Stimulated activated CD8-positive, alpha-beta memory T cell treated with anti-CD3 and anti-CD28 coated beads, Interleukin-4, amount 100 ng/mL, for 24 hours (primary cell): ENCODE data around the gene SPATA19.

Experiments
- DNase-seq: peaks from one replicate; pipeline ENCODE4 v3.0.0-alpha.2; 2020; ENCODE audit warnings: low read depth

Gene SPATA19

DNA sequence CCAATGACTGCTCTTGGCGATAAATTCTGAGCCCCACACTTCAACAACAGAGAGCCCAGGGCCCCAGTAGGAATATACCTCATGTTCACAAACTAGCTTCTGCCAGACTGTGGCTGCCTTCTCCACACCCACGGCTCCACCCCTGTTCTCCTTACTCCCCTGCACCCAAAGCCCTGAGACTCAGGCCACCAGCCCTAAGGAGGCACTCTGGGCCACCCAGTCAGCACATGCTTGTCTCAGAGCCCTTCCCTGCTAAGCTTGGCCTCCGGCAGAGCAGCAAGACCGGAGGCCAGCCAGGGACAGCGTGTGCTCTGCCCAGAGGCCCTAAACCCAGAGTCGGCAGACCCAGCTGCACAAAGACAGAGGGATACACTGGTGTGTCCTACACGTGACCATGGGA is 27.9 kb downstream of the SPATA19 start:
- DNase-seq = no peak

GRCh38 chr11:133816146-133816870 is 29.0 kb downstream of the SPATA19 start:
- DNase-seq = no peak

DNA sequence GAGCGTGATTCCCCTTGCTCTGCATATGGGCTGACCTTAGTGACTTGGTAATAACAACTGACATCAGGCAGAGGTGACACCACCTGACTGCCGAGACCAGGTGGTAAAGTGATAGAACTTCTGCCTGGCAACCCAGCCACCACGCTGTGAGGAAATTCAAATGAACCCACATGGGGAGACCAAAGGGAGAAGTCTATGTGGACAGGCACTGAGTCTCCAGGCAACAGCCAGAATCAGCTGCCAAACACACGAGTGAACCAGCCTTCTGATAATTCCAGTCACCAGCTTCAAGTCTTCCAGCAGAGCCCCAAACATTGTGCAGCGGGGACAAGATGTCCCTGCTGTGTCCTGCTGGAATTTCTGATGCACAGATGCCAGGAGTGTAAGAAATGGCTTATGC is 29.7 kb downstream of the SPATA19 start:
- no peak for DNase-seq

GRCh38 chr11:133814588-133815100 is 30.7 kb downstream of the SPATA19 start:
- no peak for DNase-seq

DNA sequence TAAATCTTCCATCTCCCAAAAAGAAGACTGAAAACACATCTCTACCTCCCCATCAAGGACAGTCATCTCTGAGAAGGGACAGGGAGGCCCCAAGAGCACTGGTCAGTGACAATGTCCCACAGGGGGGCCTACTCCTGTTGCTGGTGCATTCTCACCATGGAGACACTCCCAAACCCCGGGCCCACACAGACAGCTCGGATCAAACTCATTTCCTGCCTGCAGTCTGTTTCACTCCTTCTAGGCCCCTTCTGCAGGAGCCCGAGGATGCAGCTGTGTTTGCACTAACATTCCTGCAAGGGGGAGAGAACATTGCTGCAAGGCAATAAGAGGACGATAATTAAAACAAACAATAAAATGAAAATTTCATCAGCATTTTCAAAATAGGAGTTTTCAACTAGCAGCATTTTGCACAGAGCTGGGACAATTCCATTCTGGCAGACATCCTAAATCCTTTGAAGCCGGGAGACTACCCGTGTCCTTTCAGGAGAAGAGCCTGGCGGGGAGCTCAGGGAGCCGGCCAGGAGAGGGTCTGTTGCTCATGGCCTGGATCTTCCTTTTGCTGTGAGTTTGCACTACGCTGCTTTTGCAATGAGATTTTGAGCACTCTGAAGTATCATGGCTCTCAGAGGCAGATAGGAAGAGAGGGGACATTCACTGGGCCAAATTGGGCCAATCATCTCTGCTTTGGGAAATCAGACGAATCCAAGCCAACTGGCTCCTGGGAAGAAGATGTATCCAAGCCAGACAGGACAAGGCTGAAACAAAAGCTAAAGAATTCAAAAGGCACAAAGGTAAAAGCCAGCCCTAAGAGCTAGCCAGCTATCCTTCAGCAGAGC is 33.2 kb downstream of the SPATA19 start:
- no peak for DNase-seq

- DNase-seq = no peak
Measured at GRCh38 chr11:133810766-133811165, 34.5 kb downstream of the SPATA19 start.

- no peak for DNase-seq
Measured at GRCh38 chr11:133809569-133810491, 35.5 kb downstream of the SPATA19 start.

- no peak for DNase-seq
Measured at GRCh38 chr11:133808393-133809140, 36.7 kb downstream of the SPATA19 start.

DNA sequence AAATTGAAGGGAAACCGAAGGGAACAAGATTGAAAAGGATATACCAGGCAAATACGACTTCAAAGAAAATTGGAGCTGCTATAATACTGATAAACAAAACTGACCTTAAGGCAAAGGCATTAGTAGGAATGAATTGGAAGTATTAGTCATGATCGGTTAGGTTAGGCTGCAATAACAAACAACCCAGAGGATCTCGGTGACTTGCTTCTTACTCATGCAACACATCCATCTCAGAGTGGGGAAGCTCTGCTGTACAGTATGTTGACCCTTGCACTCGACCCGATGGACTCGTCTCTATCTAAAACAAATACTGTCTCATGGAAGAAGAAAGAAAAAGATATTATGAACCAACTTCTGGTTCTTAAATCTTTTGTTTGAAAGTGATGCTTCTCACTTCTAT is 42.3 kb downstream of the SPATA19 start:
- DNase-seq = no peak

DNA sequence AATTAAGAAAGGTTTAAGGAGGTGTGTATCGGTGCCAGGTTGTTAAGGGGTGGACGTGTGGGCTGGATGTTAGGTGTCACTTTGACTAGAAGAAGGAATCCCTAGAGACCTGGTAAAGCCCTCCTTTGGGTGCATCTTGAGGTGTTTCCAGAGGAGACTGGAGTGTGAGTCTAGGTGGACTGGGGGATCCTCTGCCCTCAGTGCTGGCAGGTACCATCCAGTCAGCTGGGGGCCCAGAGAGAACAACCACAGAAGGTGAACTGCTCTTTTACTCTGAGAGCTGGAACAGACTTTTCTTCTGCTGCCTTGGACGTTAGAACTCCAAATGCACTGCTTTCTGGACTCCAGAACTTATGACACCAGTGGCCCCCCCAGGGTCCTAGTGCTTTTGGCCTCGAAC is 44.0 kb downstream of the SPATA19 start:
- no peak for DNase-seq

DNA sequence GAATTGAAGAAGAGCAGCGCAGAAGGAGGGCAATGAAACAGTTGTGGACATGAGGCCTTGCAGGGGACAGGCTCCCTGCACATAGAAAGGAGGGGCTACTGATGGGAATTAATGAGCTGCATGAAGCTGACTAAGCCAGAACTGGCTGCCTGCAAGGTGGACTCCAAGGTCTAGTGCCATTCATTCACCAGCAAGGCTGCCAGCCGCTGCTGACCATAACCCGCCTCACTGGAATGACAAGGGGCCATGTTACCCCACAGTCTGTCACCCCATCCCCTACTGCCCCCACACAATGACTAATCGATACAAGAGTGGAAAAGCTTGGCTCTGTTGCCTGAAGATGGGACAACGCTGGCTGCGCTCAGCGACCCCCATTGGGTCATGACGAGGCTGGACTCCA is 44.6 kb downstream of the SPATA19 start:
- no peak for DNase-seq

DNA sequence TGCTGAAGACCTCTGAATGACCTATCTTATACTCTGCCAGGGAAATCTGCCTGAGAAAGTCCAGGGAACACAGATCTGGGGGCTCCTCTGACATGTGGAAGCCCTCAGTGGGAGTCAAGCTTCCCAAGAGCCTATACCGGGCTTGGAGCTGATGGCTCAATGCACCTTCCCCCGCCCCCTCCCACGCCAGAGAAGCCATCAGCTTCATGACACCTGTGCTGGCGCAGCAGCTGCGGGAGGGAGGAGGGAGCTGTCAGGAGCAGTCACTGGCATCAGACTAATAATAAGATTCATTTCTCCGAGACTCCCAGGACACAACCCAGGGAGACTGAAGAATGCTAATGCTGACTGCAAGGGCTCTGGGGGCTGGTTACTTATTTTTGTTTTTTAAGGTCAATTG is 47.8 kb downstream of the SPATA19 start:
- DNase-seq = no peak

- DNase-seq = no peak
Measured at GRCh38 chr11:133796043-133796795, 49.1 kb downstream of the SPATA19 start.

- DNase-seq = no peak
Measured at GRCh38 chr11:133795088-133795487, 50.2 kb downstream of the SPATA19 start.

DNA sequence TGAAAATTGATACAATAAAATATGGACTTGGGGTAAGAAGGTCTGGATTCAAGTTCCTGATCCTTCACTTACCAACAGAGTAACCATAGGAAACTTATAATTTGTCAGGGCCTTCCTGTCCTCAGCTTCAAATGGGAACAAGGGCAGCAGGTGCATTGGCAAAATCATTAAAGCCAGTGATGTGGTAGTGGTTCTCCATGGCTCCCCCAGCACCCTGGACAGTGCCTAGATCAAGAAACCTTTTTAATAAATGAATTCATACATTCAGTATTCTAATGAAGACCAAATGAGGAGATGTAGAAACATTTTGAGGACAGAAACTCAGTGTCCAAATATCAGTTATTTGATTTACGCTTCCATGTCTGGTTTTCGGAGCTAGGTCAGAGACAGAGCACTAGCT is 51.1 kb downstream of the SPATA19 start:
- no peak for DNase-seq

DNA sequence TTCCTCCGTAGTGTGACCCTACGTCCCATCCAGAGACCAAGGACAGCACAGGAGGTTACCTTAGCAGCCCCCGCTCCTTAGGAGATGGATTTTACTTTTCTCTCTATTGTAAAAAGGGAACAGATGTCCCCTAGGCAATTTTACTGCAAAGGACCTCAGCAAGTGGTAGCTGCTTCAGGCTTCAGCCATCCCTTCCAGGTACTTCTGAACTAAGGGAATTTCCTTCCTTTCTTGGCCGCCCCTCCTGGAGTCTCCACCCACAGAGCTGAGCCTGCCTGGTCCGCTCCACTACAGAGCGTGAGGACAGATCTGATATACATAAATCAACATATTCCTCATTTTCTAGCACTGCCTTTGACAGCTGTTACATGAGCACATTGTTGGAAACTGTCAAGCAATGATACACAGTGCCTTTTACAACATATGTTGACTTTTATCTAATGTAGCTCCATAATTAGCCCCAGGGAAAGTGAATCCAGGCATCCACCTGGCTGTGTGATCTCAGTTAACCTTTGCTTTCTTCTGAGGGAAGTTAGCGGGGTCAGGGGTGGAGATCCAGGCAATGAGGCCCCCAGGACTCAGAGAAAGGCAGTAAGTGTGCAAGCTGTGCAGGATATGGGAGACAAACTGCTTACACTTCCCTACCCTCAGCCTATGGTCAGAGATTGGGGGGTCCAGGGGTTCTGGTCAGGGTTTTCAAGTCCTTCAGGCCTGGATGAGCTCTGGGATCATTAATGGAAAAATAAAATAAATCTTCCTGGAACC is 51.9 kb downstream of the SPATA19 start:
- no peak for DNase-seq

- no peak for DNase-seq
Measured at GRCh38 chr11:133790995-133791394, 54.3 kb downstream of the SPATA19 start.
